Loucy (cell line): ENCODE measurements around the gene RANBP2.

ENCODE experiments used
- H2AFZ ChIP-seq: fragments of 200-600 bp; sonication (generic); 2 replicates; pipeline ENCODE4 v1.6.0; 2016; ENCODE audit warnings: antibody characterized with exemption, mild to moderate bottlenecking, low read length, moderate library complexity
- H3F3A ChIP-seq: fragments of 200-600 bp; 2 replicates; pipeline ENCODE4 v1.6.0; 2016; ENCODE audit warnings: antibody characterized with exemption, low read depth, mild to moderate bottlenecking
- H3K27me3 ChIP-seq: fragments of 200-600 bp; sonication (generic); 2 replicates; pipeline ENCODE4 v1.6.1; 2014; ENCODE audit warnings: low read length, mild to moderate bottlenecking; ENCODE audit not compliant: insufficient read depth, poor library complexity, severe bottlenecking
- H3K36me3 ChIP-seq: fragments of 200-600 bp; sonication (generic); 2 replicates; pipeline ENCODE4 v1.6.1; 2016; ENCODE audit warnings: low read length; ENCODE audit not compliant: insufficient read depth
- H3K4me1 ChIP-seq: fragments of 200-600 bp; sonication (generic); 2 replicates; pipeline ENCODE4 v1.5.1; 2014; ENCODE audit warnings: low read length, mild to moderate bottlenecking; ENCODE audit not compliant: insufficient read depth, poor library complexity, severe bottlenecking
- H3K4me2 ChIP-seq: fragments of 200-600 bp; sonication (generic); 2 replicates; pipeline ENCODE4 v1.6.0; 2014; ENCODE audit warnings: antibody characterized with exemption, low read length, low read depth, mild to moderate bottlenecking; ENCODE audit not compliant: poor library complexity, severe bottlenecking
- H3K4me3 ChIP-seq: fragments of 200-600 bp; sonication (generic); 2 replicates; pipeline ENCODE4 v1.5.1; 2014; ENCODE audit warnings: low read length, mild to moderate bottlenecking, mixed read lengths; ENCODE audit not compliant: poor library complexity, severe bottlenecking
- H3K79me2 ChIP-seq: fragments of 200-600 bp; sonication (generic); 2 replicates; pipeline ENCODE4 v1.6.1; 2014; ENCODE audit warnings: low read length; ENCODE audit not compliant: insufficient read depth
- H3K9ac ChIP-seq: fragments of 200-600 bp; sonication (generic); 2 replicates; pipeline ENCODE4 v1.6.0; 2014; ENCODE audit warnings: mild to moderate bottlenecking, low read depth, low read length, moderate library complexity; ENCODE audit not compliant: poor library complexity, severe bottlenecking
- H3K9me2 ChIP-seq: fragments of 200-600 bp; sonication (generic); replicated peaks from 2 replicates; pipeline ENCODE4 v1.6.1; 2016; ENCODE audit warnings: low read depth, low read length, mixed read lengths
- H3K9me3 ChIP-seq: fragments of 200-600 bp; sonication (generic); 2 replicates; pipeline ENCODE4 v1.6.1; 2014; ENCODE audit warnings: mild to moderate bottlenecking, antibody characterized with exemption, low read length, low read depth; ENCODE audit not compliant: insufficient read depth
- H4K20me1 ChIP-seq: fragments of 200-600 bp; sonication (generic); 2 replicates; pipeline ENCODE4 v1.6.0; 2014; ENCODE audit warnings: antibody characterized with exemption, low read length, mild to moderate bottlenecking; ENCODE audit not compliant: insufficient read depth, poor library complexity, severe bottlenecking
- CTCF ChIP-seq: fragments of 200-600 bp; sonication (generic); conservative IDR thresholded peaks from 2 replicates; pipeline ENCODE4 v1.5.1; 2014; ENCODE audit warnings: mild to moderate bottlenecking, antibody characterized with exemption, low read length
- EZH2phosphoT487 ChIP-seq: fragments of 200-600 bp; IDR thresholded peaks from 2 replicates; pipeline ENCODE4 v1.6.1; 2018; ENCODE audit warnings: antibody characterized with exemption, mild to moderate bottlenecking, moderate library complexity, borderline replicate concordance

Gene RANBP2

GRCh38 chr2:108809936-108810335 is 90.7 kb downstream of the RANBP2 start:
- TF ChIP-seq EZH2phosphoT487 (no peak), CTCF (no peak)
- Histone ChIP-seq H3K4me3 (no peak overlapping the region), H3F3A (no peaks in the 10 kb centered on the region), H3K9ac (no peak overlapping the region), H3K27me3 (no peaks in the 10 kb centered on the region), H3K36me3 (peaks cover 74% of the 10 kb centered on the region), H3K9me3 (peaks cover 19% of the 10 kb centered on the region; the same call in 1 of the 2 replicates), H3K79me2 (peaks cover 31% of the 10 kb centered on the region; the same call in 1 of the 2 replicates), H2AFZ (no peak overlapping the region), H3K4me1 (no peaks in the 10 kb centered on the region), H4K20me1 (no peaks in the 10 kb centered on the region), H3K4me2 (no peak overlapping the region), H3K9me2 (no peaks in the 10 kb centered on the region)

DNA sequence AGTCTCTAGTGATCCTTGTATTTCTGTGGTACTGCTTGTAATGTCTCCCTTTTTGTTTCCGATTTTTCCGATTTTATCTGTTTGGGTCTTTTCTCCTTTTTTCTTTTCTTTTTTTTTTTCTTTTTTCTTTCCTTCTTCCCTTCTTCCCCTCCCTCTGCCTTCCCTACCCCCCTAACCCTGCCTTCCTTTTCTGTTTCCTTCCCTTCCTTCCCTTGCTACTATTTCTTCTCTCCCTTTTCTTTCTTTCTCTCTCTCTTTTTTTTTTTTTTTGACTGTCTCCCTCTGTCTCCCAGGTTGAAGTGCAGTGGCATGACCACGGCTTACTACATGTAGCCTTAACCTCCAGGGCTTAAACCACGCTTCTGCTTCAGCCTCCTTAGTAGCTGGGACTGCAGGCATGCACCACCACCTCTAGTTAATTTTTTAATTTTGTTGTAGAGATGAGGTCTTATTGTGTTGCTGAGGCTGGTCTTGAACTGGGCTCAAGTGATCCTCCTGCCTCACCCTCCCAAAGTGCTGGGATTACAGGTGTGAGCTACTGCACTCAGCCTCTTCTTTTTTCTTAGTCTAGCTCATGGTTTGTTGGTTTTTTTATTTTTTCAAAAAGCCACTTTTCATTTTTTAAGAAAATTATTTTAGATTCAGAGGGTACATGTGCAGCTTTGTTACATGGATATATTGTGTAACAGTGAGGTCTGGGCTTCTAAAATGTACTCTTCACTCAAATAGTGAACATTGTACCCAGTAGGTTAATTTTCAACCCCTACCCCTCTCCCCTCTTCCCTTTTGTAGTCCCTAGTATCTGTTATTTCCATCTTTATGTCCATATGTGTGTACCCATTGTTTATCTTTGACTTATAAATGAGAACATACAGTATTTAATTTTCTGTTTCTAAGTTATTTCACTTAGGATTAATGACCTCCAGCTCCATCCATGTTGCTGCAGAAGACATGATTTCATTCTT is 92.0 kb downstream of the RANBP2 start:
- H3K79me2 ChIP-seq = peaks cover 31% of the 10 kb centered on the region; the same call in 1 of the 2 replicates
- H3K9me3 ChIP-seq = peaks cover 19% of the 10 kb centered on the region; the same call in 1 of the 2 replicates
- H3K36me3 ChIP-seq = peaks cover 73% of the 10 kb centered on the region
- no peak overlapping the region for H3K9ac ChIP-seq
- H3K9me2 ChIP-seq = no peaks in the 10 kb centered on the region
- no peak overlapping the region for H3K4me2 ChIP-seq
- no peak for TF ChIP-seq CTCF
- TF ChIP-seq EZH2phosphoT487 = no peak
- no peaks in the 10 kb centered on the region for H3K4me1 ChIP-seq
- H3F3A ChIP-seq = no peaks in the 10 kb centered on the region
- H4K20me1 ChIP-seq = no peaks in the 10 kb centered on the region
- no peak overlapping the region for H2AFZ ChIP-seq
- H3K27me3 ChIP-seq = no peaks in the 10 kb centered on the region
- H3K4me3 ChIP-seq = no peak overlapping the region

- Histone ChIP-seq H3K79me2 (peaks cover 23% of the 10 kb centered on the region; the same call in 1 of the 2 replicates), H2AFZ (no peak overlapping the region), H4K20me1 (no peaks in the 10 kb centered on the region), H3K4me3 (no peak overlapping the region), H3K9me3 (peaks cover 14% of the 10 kb centered on the region; the same call in 1 of the 2 replicates), H3K9me2 (no peaks in the 10 kb centered on the region), H3K9ac (no peak overlapping the region), H3K27me3 (no peaks in the 10 kb centered on the region), H3K4me1 (no peaks in the 10 kb centered on the region), H3K36me3 (peaks cover 70% of the 10 kb centered on the region), H3K4me2 (no peak overlapping the region), H3F3A (no peaks in the 10 kb centered on the region)
- TF ChIP-seq CTCF (no peak), EZH2phosphoT487 (no peak)
These were observed 94.5 kb downstream of the RANBP2 start for GRCh38 chr2:108813732-108814131.
